K562 (cell line): ENCODE measurements around the gene GHRL. TPM values are rescaled to one million over a fixed set of nuclear protein-coding genes. Genes with fewer than 3 reads are reported as not detected.

Source experiments
- ATF7 ChIP-seq: fragments of 450-650 bp; IDR thresholded peaks from 2 replicates; pipeline ENCODE4 v1.7.1; 2014; ENCODE audit warnings: mild to moderate bottlenecking, moderate library complexity
- CBX3 ChIP-seq, 2 experiments: IDR thresholded peaks; 1 replicate in 1 of 2; 2 replicates in 1 of 2; pipeline ENCODE4 v1.6.1; 2012; ENCODE audit warnings: inconsistent platforms in 2 of 2, low read length in 2 of 2, borderline replicate concordance in 1 of 2, control low read depth in 1 of 2
- CBX5 ChIP-seq: IDR thresholded peaks from 2 replicates; pipeline ENCODE4 v1.6.1; 2014; ENCODE audit warnings: low read depth, borderline replicate concordance
- JUN ChIP-seq, 2 experiments: sonication (generic) in 1 of 2; formaldehyde crosslinking in 1 of 2; IDR thresholded peaks; 2 replicates each; pipeline versions ENCODE4 v1.6.1 to v1.8.0; 2012 to 2022; ENCODE audit warnings: borderline replicate concordance in 2 of 2, mild to moderate bottlenecking in 2 of 2, improper control_type of control experiment in 1 of 2, low read depth in 1 of 2, low read length in 1 of 2, missing genetic modification reagents in 1 of 2
- KAT2B ChIP-seq: IDR thresholded peaks from one replicate; pipeline ENCODE4 v1.6.1; 2012; ENCODE audit warnings: low read depth, mild to moderate bottlenecking, control low read depth, inconsistent platforms, low read length, moderate library complexity
- MTA3 ChIP-seq: fragments of 450-650 bp; formaldehyde crosslinking; IDR thresholded peaks from 2 replicates; pipeline ENCODE4 v1.6.1; 2017; ENCODE audit warnings: mild to moderate bottlenecking, borderline replicate concordance
- NR4A1 ChIP-seq, 2 experiments: fragments of 250-450 bp in 1 of 2; fragments of 450-650 bp in 1 of 2; sonication (Bioruptor Pico) in 1 of 2; IDR thresholded peaks; 2 replicates each; pipeline versions ENCODE4 v1.4.0 to v1.6.1; 2016 to 2020; ENCODE audit warnings: mild to moderate bottlenecking in 2 of 2, missing compliant biosample characterization in 1 of 2, missing genetic modification characterization in 1 of 2, moderate library complexity in 1 of 2
- PYGO2 ChIP-seq: fragments of 450-650 bp; IDR thresholded peaks from 2 replicates; pipeline ENCODE4 v1.6.1; 2016; ENCODE audit warnings: mild to moderate bottlenecking, missing genetic modification characterization, moderate library complexity, missing compliant biosample characterization
- TRIM24 ChIP-seq, 2 experiments: fragments of 450-650 bp; IDR thresholded peaks; 2 replicates each; pipeline ENCODE4 v1.6.1; 2016
- TRIM28 ChIP-seq: fragments of 450-650 bp; IDR thresholded peaks from 2 replicates; pipeline ENCODE4 v1.6.1; 2017
- ZNF561 ChIP-seq: fragments of 450-650 bp; formaldehyde crosslinking; conservative IDR thresholded peaks from 2 replicates; pipeline ENCODE4 v1.4.0; 2020; ENCODE audit warnings: mild to moderate bottlenecking, moderate library complexity
- polyA plus RNA-seq, 8 experiments: library from polyadenylated mRNA; depleted of rRNA in 4 of 8; stranded (reverse) in 5 of 8; unstranded in 3 of 8; fragments of >200 nt; fragmentation: Nextera tagmentation in 2 of 8; fragmentation: Illumina TruSeq in 1 of 8; extraction: Ambion mirVana in 2 of 8; extraction: Trizol in 1 of 8; gene quantifications; 2 replicates each; pipeline versions ENCODE4 v1.2.1 to v1.2.3, GENCODE V29; 2011 to 2014; ENCODE audit warnings: inconsistent platforms in 1 of 8, missing spikeins in 1 of 8
- total RNA-seq, 7 experiments: library from RNA; depleted of rRNA in 6 of 7; stranded (reverse); fragments of >200 nt in 6 of 7; fragmentation: Illumina TruSeq in 2 of 7; extraction: Trizol in 2 of 7; gene quantifications; 2 replicates each; pipeline versions ENCODE4 v1.2.1 to v1.2.3, GENCODE V29; 2011 to 2021; ENCODE audit warnings: low replicate concordance in 1 of 7
- TF ChIP-seq, protein P1 (sequence below): fragments of 450-650 bp; IDR thresholded peaks from 2 replicates; pipeline ENCODE4 v1.6.1; 2014; ENCODE audit warnings: low read depth, mild to moderate bottlenecking, moderate library complexity, borderline replicate concordance
- TF ChIP-seq, protein P2 (sequence below): fragments of 250-450 bp; sonication (Bioruptor Pico); IDR thresholded peaks from 2 replicates; pipeline ENCODE4 v1.8.0; 2022; ENCODE audit warnings: inconsistent platforms
- TF ChIP-seq, protein P3 (sequence below): fragments of 450-650 bp; IDR thresholded peaks from 2 replicates; pipeline ENCODE4 v1.6.1; 2018; ENCODE audit warnings: mild to moderate bottlenecking, low read depth; ENCODE audit not compliant: partially characterized antibody
- TF ChIP-seq, protein P4 (sequence below): fragments of 250-450 bp; sonication (Bioruptor Pico); IDR thresholded peaks from 2 replicates; pipeline ENCODE4 v1.5.1; 2021; ENCODE audit warnings: mild to moderate bottlenecking

Gene GHRL
- total and polyA plus RNA-seq, 9 of the 15 experiments (the other 6 are each of a cell fraction or from before 2014, with no cell fraction given): 0.08 to 0.29 (median 0.15) TPM; not detected in 5

DNA sequence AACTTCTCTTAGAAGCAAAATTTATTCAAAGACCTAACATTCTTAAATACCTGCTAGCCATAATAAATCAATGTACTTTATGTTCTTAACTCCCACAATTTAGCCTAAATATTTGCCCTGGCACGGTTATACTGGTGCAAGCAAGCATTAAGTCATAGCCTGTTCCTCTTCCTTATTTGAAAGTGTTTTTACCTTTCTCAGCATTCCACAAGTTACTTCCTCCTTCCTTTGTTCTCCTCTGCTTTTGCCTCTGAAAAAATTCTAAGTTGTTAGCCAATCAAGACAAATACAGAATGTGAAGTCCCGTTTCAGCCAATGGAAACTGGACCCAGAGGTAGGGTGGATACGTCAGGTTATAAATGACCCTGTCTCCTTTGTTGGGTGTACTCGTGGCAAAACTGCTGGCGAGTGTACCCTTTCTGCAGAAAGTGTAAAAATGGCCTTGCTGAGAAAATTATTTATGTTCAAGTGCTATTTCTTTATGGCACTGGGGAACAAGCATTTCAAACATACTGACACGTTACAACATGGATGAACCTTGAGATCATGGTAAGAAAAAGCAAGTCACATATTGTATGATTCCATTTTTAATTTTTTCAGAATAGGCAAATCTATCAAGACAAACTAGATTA lies 47.5 kb downstream of the GHRL start (continued):
- TF ChIP-seq KAT2B: no peak
- TF ChIP-seq MTA3: peak; percentile 71; the same call in 1 of the 2 replicates
- TF ChIP-seq, protein P1, sequence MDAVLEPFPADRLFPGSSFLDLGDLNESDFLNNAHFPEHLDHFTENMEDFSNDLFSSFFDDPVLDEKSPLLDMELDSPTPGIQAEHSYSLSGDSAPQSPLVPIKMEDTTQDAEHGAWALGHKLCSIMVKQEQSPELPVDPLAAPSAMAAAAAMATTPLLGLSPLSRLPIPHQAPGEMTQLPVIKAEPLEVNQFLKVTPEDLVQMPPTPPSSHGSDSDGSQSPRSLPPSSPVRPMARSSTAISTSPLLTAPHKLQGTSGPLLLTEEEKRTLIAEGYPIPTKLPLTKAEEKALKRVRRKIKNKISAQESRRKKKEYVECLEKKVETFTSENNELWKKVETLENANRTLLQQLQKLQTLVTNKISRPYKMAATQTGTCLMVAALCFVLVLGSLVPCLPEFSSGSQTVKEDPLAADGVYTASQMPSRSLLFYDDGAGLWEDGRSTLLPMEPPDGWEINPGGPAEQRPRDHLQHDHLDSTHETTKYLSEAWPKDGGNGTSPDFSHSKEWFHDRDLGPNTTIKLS: 0 out of 2 replicates have a peak, but pooled peaks have one; percentile 28
- peak; percentile 58 to 84; a peak in 3 of 4 replicates for TF ChIP-seq TRIM24 (IDR thresholded peaks at IDR 0.05)
- TF ChIP-seq PYGO2 (tag): 0 out of 2 replicates have a peak, but pooled peaks have one; percentile 19
- peak; percentile 97 for TF ChIP-seq ZNF561
- TF ChIP-seq, protein P2, sequence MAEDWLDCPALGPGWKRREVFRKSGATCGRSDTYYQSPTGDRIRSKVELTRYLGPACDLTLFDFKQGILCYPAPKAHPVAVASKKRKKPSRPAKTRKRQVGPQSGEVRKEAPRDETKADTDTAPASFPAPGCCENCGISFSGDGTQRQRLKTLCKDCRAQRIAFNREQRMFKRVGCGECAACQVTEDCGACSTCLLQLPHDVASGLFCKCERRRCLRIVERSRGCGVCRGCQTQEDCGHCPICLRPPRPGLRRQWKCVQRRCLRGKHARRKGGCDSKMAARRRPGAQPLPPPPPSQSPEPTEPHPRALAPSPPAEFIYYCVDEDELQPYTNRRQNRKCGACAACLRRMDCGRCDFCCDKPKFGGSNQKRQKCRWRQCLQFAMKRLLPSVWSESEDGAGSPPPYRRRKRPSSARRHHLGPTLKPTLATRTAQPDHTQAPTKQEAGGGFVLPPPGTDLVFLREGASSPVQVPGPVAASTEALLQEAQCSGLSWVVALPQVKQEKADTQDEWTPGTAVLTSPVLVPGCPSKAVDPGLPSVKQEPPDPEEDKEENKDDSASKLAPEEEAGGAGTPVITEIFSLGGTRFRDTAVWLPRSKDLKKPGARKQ (CRISPR knock-in tag): no peak
- TF ChIP-seq CBX5: peak; percentile 100
- TF ChIP-seq CBX3 (IDR thresholded peaks at IDR 0.05; ENCODE audit: borderline replicate concordance in 1 of 2, low read length in 2 of 2): peak in 1 of 2 experiments; percentile 100; a peak in 2 of 3 replicates
- no peak for TF ChIP-seq NR4A1 (CRISPR knock-in tag; IDR thresholded peaks at IDR 0.05)
- TF ChIP-seq NR4A1 (tag; IDR thresholded peaks at IDR 0.05): 0 out of 2 replicates have a peak, but pooled peaks have one; percentile 28
- TF ChIP-seq, protein P3, sequence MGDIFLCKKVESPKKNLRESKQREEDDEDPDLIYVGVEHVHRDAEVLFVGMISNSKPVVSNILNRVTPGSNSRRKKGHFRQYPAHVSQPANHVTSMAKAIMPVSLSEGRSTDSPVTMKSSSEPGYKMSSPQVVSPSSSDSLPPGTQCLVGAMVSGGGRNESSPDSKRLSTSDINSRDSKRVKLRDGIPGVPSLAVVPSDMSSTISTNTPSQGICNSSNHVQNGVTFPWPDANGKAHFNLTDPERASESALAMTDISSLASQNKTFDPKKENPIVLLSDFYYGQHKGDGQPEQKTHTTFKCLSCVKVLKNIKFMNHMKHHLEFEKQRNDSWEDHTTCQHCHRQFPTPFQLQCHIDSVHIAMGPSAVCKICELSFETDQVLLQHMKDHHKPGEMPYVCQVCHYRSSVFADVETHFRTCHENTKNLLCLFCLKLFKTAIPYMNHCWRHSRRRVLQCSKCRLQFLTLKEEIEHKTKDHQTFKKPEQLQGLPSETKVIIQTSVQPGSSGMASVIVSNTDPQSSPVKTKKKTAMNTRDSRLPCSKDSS: peak; percentile 100
- peak; percentile 42; the same call in 1 of the 2 replicates for TF ChIP-seq JUN (IDR thresholded peaks at IDR 0.05; ENCODE audit: borderline replicate concordance, low read depth, low read length)
- TF ChIP-seq JUN (CRISPR knock-in tag; IDR thresholded peaks at IDR 0.05; ENCODE audit: borderline replicate concordance): no peak
- TF ChIP-seq, protein P4, sequence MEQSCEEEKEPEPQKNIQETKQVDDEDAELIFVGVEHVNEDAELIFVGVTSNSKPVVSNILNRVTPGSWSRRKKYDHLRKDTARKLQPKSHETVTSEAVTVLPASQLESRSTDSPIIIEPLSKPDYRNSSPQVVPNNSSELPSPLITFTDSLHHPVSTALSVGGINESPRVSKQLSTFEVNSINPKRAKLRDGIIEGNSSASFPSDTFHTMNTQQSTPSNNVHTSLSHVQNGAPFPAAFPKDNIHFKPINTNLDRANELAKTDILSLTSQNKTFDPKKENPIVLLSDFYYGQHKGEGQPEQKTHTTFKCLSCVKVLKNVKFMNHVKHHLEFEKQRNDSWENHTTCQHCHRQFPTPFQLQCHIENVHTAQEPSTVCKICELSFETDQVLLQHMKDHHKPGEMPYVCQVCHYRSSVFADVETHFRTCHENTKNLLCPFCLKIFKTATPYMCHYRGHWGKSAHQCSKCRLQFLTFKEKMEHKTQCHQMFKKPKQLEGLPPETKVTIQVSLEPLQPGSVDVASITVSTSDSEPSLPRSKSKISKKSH (CRISPR knock-in tag): peak; percentile 79; the same call in 1 of the 2 replicates
- TF ChIP-seq ATF7: 0 out of 2 replicates have a peak, but pooled peaks have one; percentile 14
- peak; percentile 100 for TF ChIP-seq TRIM28
